Measurements from ENCODE around the gene ACTR2.
"Not testable (repeated sequence)": the region's sequence is repeated elsewhere in the genome, so short reads cannot be mapped to it uniquely, and the experiment has no call there.

Gene ACTR2

GRCh38 chr2:65257866-65258265, 30.2 kb downstream of the ACTR2 start:
- H3K27me3 ChIP-seq (replicated peaks; ENCODE audit: control insufficient read depth, insufficient read depth, low read length, poor library complexity, severe bottlenecking); H3K4me1 ChIP-seq (ENCODE audit: control insufficient read depth, insufficient read depth, low read length, poor library complexity, severe bottlenecking); H3K9me3 ChIP-seq (ENCODE audit: control insufficient read depth, low read length); H3K4me3 ChIP-seq (ENCODE audit: insufficient read depth, low read depth, low read length, poor library complexity, severe bottlenecking); DNase-seq; H3K27ac ChIP-seq (ENCODE audit: insufficient read depth, low read length, poor library complexity, severe bottlenecking): not testable (repeated sequence)
- peaks cover 47% of the 10 kb centered on the region for H3K36me3 ChIP-seq (ENCODE audit: control insufficient read depth, insufficient read depth, low read length)

- peaks cover 50% of the 10 kb centered on the region for H3K36me3 ChIP-seq (ENCODE audit: control insufficient read depth, insufficient read depth, low read length)
- H3K4me3 ChIP-seq (ENCODE audit: insufficient read depth, low read depth, low read length, poor library complexity, severe bottlenecking) = no peak overlapping the region
- H3K9me3 ChIP-seq (ENCODE audit: control insufficient read depth, low read length) = no peaks in the 10 kb centered on the region
- no peak overlapping the region for H3K27ac ChIP-seq (ENCODE audit: insufficient read depth, low read length, poor library complexity, severe bottlenecking)
- no peaks in the 10 kb centered on the region for H3K27me3 ChIP-seq (replicated peaks; ENCODE audit: control insufficient read depth, insufficient read depth, low read length, poor library complexity, severe bottlenecking)
- H3K4me1 ChIP-seq (ENCODE audit: control insufficient read depth, insufficient read depth, low read length, poor library complexity, severe bottlenecking) = no peaks in the 10 kb centered on the region
- no peak for DNase-seq
Observed at GRCh38 chr2:65261676-65262075, 34.0 kb downstream of the ACTR2 start.

- H3K9me3 ChIP-seq (ENCODE audit: control insufficient read depth, low read length) = no peaks in the 10 kb centered on the region
- no peak overlapping the region for H3K27ac ChIP-seq (ENCODE audit: insufficient read depth, low read length, poor library complexity, severe bottlenecking)
- H3K27me3 ChIP-seq (replicated peaks; ENCODE audit: control insufficient read depth, insufficient read depth, low read length, poor library complexity, severe bottlenecking) = no peaks in the 10 kb centered on the region
- H3K4me1 ChIP-seq (ENCODE audit: control insufficient read depth, insufficient read depth, low read length, poor library complexity, severe bottlenecking) = no peaks in the 10 kb centered on the region
- no peak for DNase-seq
- H3K36me3 ChIP-seq (ENCODE audit: control insufficient read depth, insufficient read depth, low read length) = peaks cover 62% of the 10 kb centered on the region
- H3K4me3 ChIP-seq (ENCODE audit: insufficient read depth, low read depth, low read length, poor library complexity, severe bottlenecking) = no peak overlapping the region
Observed at GRCh38 chr2:65263262-65263661, 35.6 kb downstream of the ACTR2 start.

GRCh38 chr2:65263986-65264385, 36.4 kb downstream of the ACTR2 start:
- no peak for DNase-seq
- peaks cover 62% of the 10 kb centered on the region for H3K36me3 ChIP-seq (ENCODE audit: control insufficient read depth, insufficient read depth, low read length)
- no peak overlapping the region for H3K4me3 ChIP-seq (ENCODE audit: insufficient read depth, low read depth, low read length, poor library complexity, severe bottlenecking)
- no peaks in the 10 kb centered on the region for H3K27me3 ChIP-seq (replicated peaks; ENCODE audit: control insufficient read depth, insufficient read depth, low read length, poor library complexity, severe bottlenecking)
- H3K4me1 ChIP-seq (ENCODE audit: control insufficient read depth, insufficient read depth, low read length, poor library complexity, severe bottlenecking) = no peaks in the 10 kb centered on the region
- H3K27ac ChIP-seq (ENCODE audit: insufficient read depth, low read length, poor library complexity, severe bottlenecking) = no peak overlapping the region
- no peaks in the 10 kb centered on the region for H3K9me3 ChIP-seq (ENCODE audit: control insufficient read depth, low read length)

- no peak for DNase-seq
- no peaks in the 10 kb centered on the region for H3K27me3 ChIP-seq (replicated peaks; ENCODE audit: control insufficient read depth, insufficient read depth, low read length, poor library complexity, severe bottlenecking)
- no peaks in the 10 kb centered on the region for H3K9me3 ChIP-seq (ENCODE audit: control insufficient read depth, low read length)
- H3K36me3 ChIP-seq (ENCODE audit: control insufficient read depth, insufficient read depth, low read length) = peaks cover 55% of the 10 kb centered on the region
- no peak overlapping the region for H3K27ac ChIP-seq (ENCODE audit: insufficient read depth, low read length, poor library complexity, severe bottlenecking)
- H3K4me1 ChIP-seq (ENCODE audit: control insufficient read depth, insufficient read depth, low read length, poor library complexity, severe bottlenecking) = no peaks in the 10 kb centered on the region
- H3K4me3 ChIP-seq (ENCODE audit: insufficient read depth, low read depth, low read length, poor library complexity, severe bottlenecking) = no peak overlapping the region
Observed at GRCh38 chr2:65264821-65265670, 37.4 kb downstream of the ACTR2 start.

GRCh38 chr2:65265671-65266045, 38.0 kb downstream of the ACTR2 start:
- no peaks in the 10 kb centered on the region for H3K9me3 ChIP-seq (ENCODE audit: control insufficient read depth, low read length)
- DNase-seq = no peak

GRCh38 chr2:65267008-65267407, 39.4 kb downstream of the ACTR2 start:
- H3K36me3 ChIP-seq (ENCODE audit: control insufficient read depth, insufficient read depth, low read length) = peaks cover 52% of the 10 kb centered on the region
- no peak overlapping the region for H3K27ac ChIP-seq (ENCODE audit: insufficient read depth, low read length, poor library complexity, severe bottlenecking)
- H3K4me1 ChIP-seq (ENCODE audit: control insufficient read depth, insufficient read depth, low read length, poor library complexity, severe bottlenecking) = no peaks in the 10 kb centered on the region
- no peaks in the 10 kb centered on the region for H3K9me3 ChIP-seq (ENCODE audit: control insufficient read depth, low read length)
- DNase-seq = no peak
- no peak overlapping the region for H3K4me3 ChIP-seq (ENCODE audit: insufficient read depth, low read depth, low read length, poor library complexity, severe bottlenecking)
- H3K27me3 ChIP-seq (replicated peaks; ENCODE audit: control insufficient read depth, insufficient read depth, low read length, poor library complexity, severe bottlenecking) = no peaks in the 10 kb centered on the region

More at GRCh38 chr2:65265671-65266045, 38.0 kb downstream of the ACTR2 start:
- H3K4me1 ChIP-seq (ENCODE audit: control insufficient read depth, insufficient read depth, low read length, poor library complexity, severe bottlenecking) = no peaks in the 10 kb centered on the region
- peaks cover 52% of the 10 kb centered on the region for H3K36me3 ChIP-seq (ENCODE audit: control insufficient read depth, insufficient read depth, low read length)
- H3K27me3 ChIP-seq (replicated peaks; ENCODE audit: control insufficient read depth, insufficient read depth, low read length, poor library complexity, severe bottlenecking) = no peaks in the 10 kb centered on the region
- no peak overlapping the region for H3K27ac ChIP-seq (ENCODE audit: insufficient read depth, low read length, poor library complexity, severe bottlenecking)
- H3K4me3 ChIP-seq (ENCODE audit: insufficient read depth, low read depth, low read length, poor library complexity, severe bottlenecking) = no peak overlapping the region

GRCh38 chr2:65268957-65269356, 41.3 kb downstream of the ACTR2 start:
- Histone ChIP-seq H3K36me3 (ENCODE audit: control insufficient read depth, insufficient read depth, low read length) (peaks cover 46% of the 10 kb centered on the region), H3K4me1 (ENCODE audit: control insufficient read depth, insufficient read depth, low read length, poor library complexity, severe bottlenecking) (no peaks in the 10 kb centered on the region), H3K4me3 (ENCODE audit: insufficient read depth, low read depth, low read length, poor library complexity, severe bottlenecking) (no peak overlapping the region), H3K9me3 (ENCODE audit: control insufficient read depth, low read length) (no peaks in the 10 kb centered on the region), H3K27me3 (replicated peaks; ENCODE audit: control insufficient read depth, insufficient read depth, low read length, poor library complexity, severe bottlenecking) (no peaks in the 10 kb centered on the region), H3K27ac (ENCODE audit: insufficient read depth, low read length, poor library complexity, severe bottlenecking) (no peak overlapping the region)
- no peak for DNase-seq

- Histone ChIP-seq H3K27me3 (replicated peaks; ENCODE audit: control insufficient read depth, insufficient read depth, low read length, poor library complexity, severe bottlenecking) (no peaks in the 10 kb centered on the region), H3K4me3 (ENCODE audit: insufficient read depth, low read depth, low read length, poor library complexity, severe bottlenecking) (no peak overlapping the region), H3K4me1 (ENCODE audit: control insufficient read depth, insufficient read depth, low read length, poor library complexity, severe bottlenecking) (peaks cover 1% of the 10 kb centered on the region), H3K36me3 (ENCODE audit: control insufficient read depth, insufficient read depth, low read length) (peaks cover 13% of the 10 kb centered on the region), H3K27ac (ENCODE audit: insufficient read depth, low read length, poor library complexity, severe bottlenecking) (no peak overlapping the region), H3K9me3 (ENCODE audit: control insufficient read depth, low read length) (no peaks in the 10 kb centered on the region)
- no peak for DNase-seq
Observed at GRCh38 chr2:65273344-65273743, 45.7 kb downstream of the ACTR2 start.

- Histone ChIP-seq H3K4me3 (ENCODE audit: insufficient read depth, low read depth, low read length, poor library complexity, severe bottlenecking) (no peak overlapping the region), H3K27me3 (replicated peaks; ENCODE audit: control insufficient read depth, insufficient read depth, low read length, poor library complexity, severe bottlenecking) (no peaks in the 10 kb centered on the region), H3K36me3 (ENCODE audit: control insufficient read depth, insufficient read depth, low read length) (peaks cover 7% of the 10 kb centered on the region), H3K9me3 (ENCODE audit: control insufficient read depth, low read length) (no peaks in the 10 kb centered on the region), H3K4me1 (ENCODE audit: control insufficient read depth, insufficient read depth, low read length, poor library complexity, severe bottlenecking) (peaks cover 9% of the 10 kb centered on the region), H3K27ac (ENCODE audit: insufficient read depth, low read length, poor library complexity, severe bottlenecking) (no peak overlapping the region)
- DNase-seq = no peak
Observed at GRCh38 chr2:65275141-65275915, 47.7 kb downstream of the ACTR2 start.

Measured in effector memory CD4-positive, alpha-beta T cell (primary cell).